Neural progenitor cell (in vitro differentiated cells): ENCODE results near the gene CFAP221.

Experiments
- EZH2 ChIP-seq: fragments of 200-600 bp; sonication (generic); IDR thresholded peaks from 2 replicates; pipeline ENCODE4 v1.6.1; 2017; ENCODE audit warnings: antibody characterized with exemption, mild to moderate bottlenecking, moderate library complexity
- EZH2phosphoT487 ChIP-seq: fragments of 200-600 bp; sonication (generic); IDR thresholded peaks from 2 replicates; pipeline ENCODE4 v1.6.1; 2017; ENCODE audit warnings: antibody characterized with exemption
- TF ChIP-seq, protein P1 (sequence below): fragments of 200-600 bp; sonication (generic); IDR thresholded peaks from 2 replicates; pipeline ENCODE4 v1.5.1; 2017; ENCODE audit warnings: antibody characterized with exemption, mild to moderate bottlenecking

DNA sequence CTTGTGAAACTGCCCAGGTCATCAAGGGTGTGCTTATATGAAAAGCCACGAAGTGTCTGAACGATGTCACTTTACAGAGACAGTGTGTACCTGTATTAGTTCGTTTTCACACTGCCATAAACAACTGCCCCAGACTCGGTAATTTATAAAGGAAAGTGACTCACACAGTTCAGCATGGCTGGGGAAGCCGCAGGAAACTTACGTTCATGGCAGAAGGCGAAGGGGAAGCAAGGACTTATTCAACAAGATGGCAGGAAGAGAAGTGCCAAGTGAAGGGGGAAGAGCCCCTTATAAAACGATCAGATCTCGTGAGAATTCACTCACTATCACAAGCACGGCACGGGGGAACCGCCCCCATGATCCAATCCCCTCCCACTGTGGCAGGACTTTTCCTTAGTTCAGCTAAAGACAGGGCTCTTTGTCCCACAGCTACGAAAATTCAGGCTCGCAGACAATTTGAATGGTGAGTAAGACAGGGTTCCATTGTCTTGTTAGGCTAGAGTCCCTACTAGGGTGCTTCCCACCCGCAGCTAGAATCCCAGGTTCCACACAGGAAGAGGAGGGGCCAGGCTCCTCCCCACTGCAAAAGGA, 154.9 kb downstream of the CFAP221 start:
- TF ChIP-seq, protein P1, sequence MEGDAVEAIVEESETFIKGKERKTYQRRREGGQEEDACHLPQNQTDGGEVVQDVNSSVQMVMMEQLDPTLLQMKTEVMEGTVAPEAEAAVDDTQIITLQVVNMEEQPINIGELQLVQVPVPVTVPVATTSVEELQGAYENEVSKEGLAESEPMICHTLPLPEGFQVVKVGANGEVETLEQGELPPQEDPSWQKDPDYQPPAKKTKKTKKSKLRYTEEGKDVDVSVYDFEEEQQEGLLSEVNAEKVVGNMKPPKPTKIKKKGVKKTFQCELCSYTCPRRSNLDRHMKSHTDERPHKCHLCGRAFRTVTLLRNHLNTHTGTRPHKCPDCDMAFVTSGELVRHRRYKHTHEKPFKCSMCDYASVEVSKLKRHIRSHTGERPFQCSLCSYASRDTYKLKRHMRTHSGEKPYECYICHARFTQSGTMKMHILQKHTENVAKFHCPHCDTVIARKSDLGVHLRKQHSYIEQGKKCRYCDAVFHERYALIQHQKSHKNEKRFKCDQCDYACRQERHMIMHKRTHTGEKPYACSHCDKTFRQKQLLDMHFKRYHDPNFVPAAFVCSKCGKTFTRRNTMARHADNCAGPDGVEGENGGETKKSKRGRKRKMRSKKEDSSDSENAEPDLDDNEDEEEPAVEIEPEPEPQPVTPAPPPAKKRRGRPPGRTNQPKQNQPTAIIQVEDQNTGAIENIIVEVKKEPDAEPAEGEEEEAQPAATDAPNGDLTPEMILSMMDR: no peak
- TF ChIP-seq EZH2 (no peak), EZH2phosphoT487 (no peak)
